Measurements from ENCODE around the gene MAD1L1.

MAD1L1 gene

DNA sequence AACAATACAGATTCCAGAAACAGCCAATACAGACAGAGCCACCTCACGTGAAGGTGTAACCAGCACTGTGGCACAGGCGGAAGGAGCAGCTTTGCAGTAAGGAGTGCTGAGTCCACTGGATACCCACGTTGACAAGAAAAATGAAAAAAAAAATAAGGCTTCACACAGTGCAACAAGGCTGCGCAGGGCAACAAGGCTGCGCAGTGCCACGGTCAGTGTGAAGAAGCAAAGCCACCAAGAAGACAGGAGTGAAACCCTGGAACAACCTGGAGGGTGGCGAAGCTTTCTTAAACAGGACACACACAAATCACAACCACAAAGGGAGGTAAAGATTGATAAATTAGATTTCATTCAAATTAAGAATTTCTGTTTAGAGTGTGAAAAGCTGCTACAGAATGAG lies 204.0 kb downstream of the MAD1L1 start:
- H3K27me3 ChIP-seq (ENCODE audit: low read depth): no peaks in the 10 kb centered on the region
- no peak for DNase-seq (ENCODE audit: low spot score in 2 of 2)
- H3K4me3 ChIP-seq: no peak overlapping the region
- in situ Hi-C loops (cut with MboI; ENCODE audit: low sequenced_read_pairs): no loop called here
- H3K36me3 ChIP-seq (replicated peaks): no peaks in the 10 kb centered on the region
- H3K4me1 ChIP-seq: no peaks in the 10 kb centered on the region
- H3K9me3 ChIP-seq: peaks cover 5% of the 10 kb centered on the region; the same call in 1 of the 2 replicates

DNA sequence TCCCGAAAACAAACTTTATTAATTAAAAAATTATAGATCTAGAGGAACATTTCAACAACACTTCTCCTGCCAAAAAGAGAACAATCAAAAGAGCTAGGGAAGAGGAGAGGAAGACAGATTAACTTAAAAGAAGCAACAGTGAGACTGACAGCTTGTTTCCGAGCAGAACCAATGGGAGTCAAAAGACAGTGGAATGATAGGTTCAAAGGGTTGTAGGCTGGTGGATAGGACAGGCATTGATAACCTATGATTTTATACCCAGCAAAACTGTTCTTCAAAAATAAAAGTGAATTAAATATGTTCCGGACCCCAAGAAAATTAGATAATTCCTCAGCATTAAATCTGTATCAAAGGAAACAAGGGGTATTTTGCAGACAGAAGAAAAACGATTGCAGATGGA lies 207.6 kb downstream of the MAD1L1 start:
- Histone ChIP-seq H3K4me3 (no peak overlapping the region), H3K36me3 (replicated peaks) (no peaks in the 10 kb centered on the region), H3K4me1 (no peaks in the 10 kb centered on the region), H3K27me3 (ENCODE audit: low read depth) (no peaks in the 10 kb centered on the region), H3K9me3 (peaks cover 5% of the 10 kb centered on the region; the same call in 1 of the 2 replicates)
- in situ Hi-C loops (cut with MboI; ENCODE audit: low sequenced_read_pairs): no loop called here
- no peak for DNase-seq (ENCODE audit: low spot score in 2 of 2)

DNA sequence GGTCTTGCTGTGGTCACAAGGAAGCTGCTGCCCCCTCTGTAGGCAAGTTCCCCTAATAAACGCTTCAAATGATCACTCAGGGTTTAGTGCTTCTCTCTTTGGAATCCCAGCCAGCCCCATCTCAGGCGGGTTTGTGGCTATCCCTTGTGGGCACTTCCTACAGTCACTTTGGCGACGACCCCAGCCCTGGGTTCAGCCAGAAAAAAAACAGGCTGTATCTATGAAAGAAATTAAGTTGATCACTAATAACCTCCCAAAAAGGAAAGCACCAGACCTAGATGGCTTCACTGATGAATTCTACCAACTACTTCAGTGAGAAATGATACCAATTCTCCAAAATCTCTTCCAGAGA lies 208.2 kb downstream of the MAD1L1 start:
- Histone ChIP-seq H3K4me1 (no peaks in the 10 kb centered on the region), H3K9me3 (peaks cover 5% of the 10 kb centered on the region; the same call in 1 of the 2 replicates), H3K4me3 (no peak overlapping the region), H3K27me3 (ENCODE audit: low read depth) (no peaks in the 10 kb centered on the region), H3K36me3 (replicated peaks) (no peaks in the 10 kb centered on the region)
- no peak for DNase-seq (ENCODE audit: low spot score in 2 of 2)
- in situ Hi-C loops (cut with MboI; ENCODE audit: low sequenced_read_pairs): no loop called here

DNA sequence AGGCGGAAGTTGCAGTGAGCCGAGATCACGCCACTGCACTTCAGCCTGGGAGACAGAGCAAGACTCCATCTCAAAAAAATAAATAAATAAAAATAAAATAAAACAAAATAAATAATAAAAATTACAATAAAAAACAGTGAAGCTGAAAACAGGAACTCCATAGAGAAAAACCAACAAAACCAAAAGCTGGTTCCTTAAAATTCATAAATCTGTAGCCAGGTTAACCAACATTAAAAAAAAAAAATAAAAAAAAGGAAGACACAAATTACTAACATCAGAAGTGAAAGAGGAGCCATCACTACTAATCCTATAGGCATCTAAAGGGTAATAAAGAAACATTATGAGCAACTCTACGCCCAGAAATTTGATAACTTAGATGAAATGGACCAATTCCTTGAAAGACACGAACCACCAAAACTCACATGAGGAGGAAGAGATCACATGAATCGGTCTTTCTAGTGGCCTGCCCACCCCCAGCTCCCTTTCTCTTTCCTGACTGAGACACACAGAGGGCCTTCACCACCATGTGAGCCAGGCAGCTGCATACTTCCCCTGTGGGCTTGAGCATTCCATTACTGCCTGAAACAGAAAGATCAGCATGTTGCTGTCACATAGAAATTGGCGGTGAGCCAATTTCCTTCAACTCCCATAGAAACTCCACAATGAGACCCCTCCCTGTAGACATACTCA lies 208.7 kb downstream of the MAD1L1 start:
- no peaks in the 10 kb centered on the region for H3K4me1 ChIP-seq
- no peaks in the 10 kb centered on the region for H3K27me3 ChIP-seq (ENCODE audit: low read depth)
- H3K9me3 ChIP-seq: peaks cover 5% of the 10 kb centered on the region; the same call in 1 of the 2 replicates
- no peak for DNase-seq (ENCODE audit: low spot score in 2 of 2)
- H3K36me3 ChIP-seq (replicated peaks): no peaks in the 10 kb centered on the region
- no peak overlapping the region for H3K4me3 ChIP-seq
- in situ Hi-C loops (cut with MboI; ENCODE audit: low sequenced_read_pairs): no loop called here

GRCh38 chr7:2022737-2023250 lies 210.0 kb downstream of the MAD1L1 start:
- no peaks in the 10 kb centered on the region for H3K4me1 ChIP-seq
- no peak overlapping the region for H3K4me3 ChIP-seq
- in situ Hi-C loops (cut with MboI; ENCODE audit: low sequenced_read_pairs): no loop called here
- no peaks in the 10 kb centered on the region for H3K36me3 ChIP-seq (replicated peaks)
- no peak for DNase-seq (ENCODE audit: low spot score in 2 of 2)
- H3K27me3 ChIP-seq (ENCODE audit: low read depth): no peaks in the 10 kb centered on the region
- peaks cover 5% of the 10 kb centered on the region; the same call in 1 of the 2 replicates for H3K9me3 ChIP-seq

GRCh38 chr7:2022021-2022409 lies 210.7 kb downstream of the MAD1L1 start:
- Histone ChIP-seq H3K4me3 (no peak overlapping the region), H3K36me3 (replicated peaks) (no peaks in the 10 kb centered on the region), H3K9me3 (peaks cover 5% of the 10 kb centered on the region; the same call in 1 of the 2 replicates), H3K27me3 (ENCODE audit: low read depth) (no peaks in the 10 kb centered on the region), H3K4me1 (no peaks in the 10 kb centered on the region)
- DNase-seq (ENCODE audit: low spot score in 2 of 2): no peak
- in situ Hi-C loops (cut with MboI; ENCODE audit: low sequenced_read_pairs): no loop called here

GRCh38 chr7:2019711-2020511 lies 212.8 kb downstream of the MAD1L1 start:
- Histone ChIP-seq H3K27me3 (ENCODE audit: low read depth) (no peaks in the 10 kb centered on the region), H3K4me3 (no peak overlapping the region), H3K9me3 (0 out of 2 replicates have a peak, but pooled peaks cover 5% of the 10 kb centered on the region), H3K4me1 (no peaks in the 10 kb centered on the region), H3K36me3 (replicated peaks) (no peaks in the 10 kb centered on the region)
- in situ Hi-C loops (cut with MboI; ENCODE audit: low sequenced_read_pairs): no loop called here
- no peak for DNase-seq (ENCODE audit: low spot score in 2 of 2)

GRCh38 chr7:2019461-2019710 lies 213.4 kb downstream of the MAD1L1 start:
- H3K4me1 ChIP-seq: no peaks in the 10 kb centered on the region
- H3K4me3 ChIP-seq: no peak overlapping the region
- H3K9me3 ChIP-seq: 0 out of 2 replicates have a peak, but pooled peaks cover under 1% of the 10 kb centered on the region
- in situ Hi-C loops (cut with MboI; ENCODE audit: low sequenced_read_pairs): no loop called here
- H3K36me3 ChIP-seq (replicated peaks): no peaks in the 10 kb centered on the region
- no peak for DNase-seq (ENCODE audit: low spot score in 2 of 2)
- no peaks in the 10 kb centered on the region for H3K27me3 ChIP-seq (ENCODE audit: low read depth)

DNA sequence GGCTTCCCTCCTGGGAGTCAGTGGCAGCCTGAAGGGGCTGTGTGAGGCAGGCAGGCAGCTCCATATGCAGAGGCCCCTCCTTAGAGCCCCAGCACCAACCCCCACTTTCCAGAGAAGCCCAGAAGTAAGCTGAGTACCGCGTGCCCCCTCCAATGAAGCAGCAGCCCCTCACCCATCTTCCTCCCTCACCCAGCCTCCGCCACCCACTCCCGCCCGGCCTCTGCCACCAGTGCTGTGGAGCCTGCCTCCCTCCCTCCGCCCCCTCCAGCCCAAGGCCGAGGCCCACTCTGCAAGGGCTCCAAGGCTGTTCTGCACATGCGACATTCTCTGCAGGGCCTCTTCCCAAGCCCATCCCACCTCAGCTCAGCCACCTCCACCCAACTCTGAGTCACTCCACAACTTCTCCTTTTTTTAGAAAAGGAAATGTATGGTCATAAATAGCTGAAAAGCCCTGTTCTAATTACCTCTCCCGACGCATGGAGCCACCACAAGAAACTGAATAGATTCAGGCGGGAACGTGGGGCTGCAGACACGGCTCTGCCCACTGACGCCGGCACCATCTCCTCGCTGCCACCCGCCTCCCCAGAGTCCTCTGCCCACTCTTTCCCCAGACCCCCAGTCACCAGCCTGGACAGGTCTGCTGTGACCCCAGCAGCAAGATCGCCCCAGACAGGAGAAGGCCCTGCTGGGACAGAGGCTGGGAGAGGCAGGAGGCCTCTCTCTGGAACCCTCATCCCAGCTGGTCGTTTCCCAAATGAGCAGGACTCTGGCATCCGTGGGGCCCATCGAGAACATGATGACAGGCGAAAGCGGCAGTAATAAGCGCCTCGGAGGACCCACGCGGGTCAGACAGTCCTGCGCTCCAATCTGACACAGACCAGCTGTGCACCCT lies 213.9 kb downstream of the MAD1L1 start:
- no peaks in the 10 kb centered on the region for H3K4me1 ChIP-seq
- H3K4me3 ChIP-seq: no peak overlapping the region
- no peaks in the 10 kb centered on the region for H3K27me3 ChIP-seq (ENCODE audit: low read depth)
- H3K36me3 ChIP-seq (replicated peaks): no peaks in the 10 kb centered on the region
- in situ Hi-C loops (cut with MboI; ENCODE audit: low sequenced_read_pairs): no loop called here
- no peaks in the 10 kb centered on the region for H3K9me3 ChIP-seq
- no peak for DNase-seq (ENCODE audit: low spot score in 2 of 2)

GRCh38 chr7:2017914-2018568 lies 214.7 kb downstream of the MAD1L1 start:
- Histone ChIP-seq H3K9me3 (no peaks in the 10 kb centered on the region), H3K27me3 (ENCODE audit: low read depth) (no peaks in the 10 kb centered on the region), H3K36me3 (replicated peaks) (0 out of 2 replicates have a peak, but pooled peaks cover 3% of the 10 kb centered on the region), H3K4me1 (no peaks in the 10 kb centered on the region), H3K4me3 (no peak overlapping the region)
- in situ Hi-C loops (cut with MboI; ENCODE audit: low sequenced_read_pairs): no loop called here
- no peak for DNase-seq (ENCODE audit: low spot score in 2 of 2)

DNA sequence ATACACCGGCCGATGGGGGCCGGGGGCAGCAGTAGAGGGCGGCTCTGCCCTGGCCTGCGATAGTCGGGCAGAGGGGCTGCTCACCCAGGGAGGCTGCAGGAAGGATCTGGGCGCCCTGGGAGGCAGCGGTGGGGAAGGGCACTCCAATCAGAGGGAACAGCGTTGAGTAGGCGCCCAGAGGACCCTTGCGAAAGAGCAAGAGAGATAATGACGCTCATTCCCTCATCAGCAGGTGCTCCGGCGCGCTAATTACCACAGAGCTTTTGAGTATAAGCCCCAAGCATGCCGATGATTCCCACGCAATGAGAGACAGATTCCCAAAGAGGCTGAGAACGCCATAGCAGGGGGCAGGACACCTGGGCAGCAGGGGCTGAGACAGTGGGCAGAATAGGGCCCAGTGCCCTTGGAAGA lies 215.3 kb downstream of the MAD1L1 start:
- no peak for DNase-seq (ENCODE audit: low spot score in 2 of 2)
- Histone ChIP-seq H3K36me3 (replicated peaks) (0 out of 2 replicates have a peak, but pooled peaks cover 3% of the 10 kb centered on the region), H3K4me3 (no peak overlapping the region), H3K9me3 (no peaks in the 10 kb centered on the region), H3K4me1 (no peaks in the 10 kb centered on the region), H3K27me3 (ENCODE audit: low read depth) (no peaks in the 10 kb centered on the region)
- in situ Hi-C loops (cut with MboI; ENCODE audit: low sequenced_read_pairs): no loop called here

DNA sequence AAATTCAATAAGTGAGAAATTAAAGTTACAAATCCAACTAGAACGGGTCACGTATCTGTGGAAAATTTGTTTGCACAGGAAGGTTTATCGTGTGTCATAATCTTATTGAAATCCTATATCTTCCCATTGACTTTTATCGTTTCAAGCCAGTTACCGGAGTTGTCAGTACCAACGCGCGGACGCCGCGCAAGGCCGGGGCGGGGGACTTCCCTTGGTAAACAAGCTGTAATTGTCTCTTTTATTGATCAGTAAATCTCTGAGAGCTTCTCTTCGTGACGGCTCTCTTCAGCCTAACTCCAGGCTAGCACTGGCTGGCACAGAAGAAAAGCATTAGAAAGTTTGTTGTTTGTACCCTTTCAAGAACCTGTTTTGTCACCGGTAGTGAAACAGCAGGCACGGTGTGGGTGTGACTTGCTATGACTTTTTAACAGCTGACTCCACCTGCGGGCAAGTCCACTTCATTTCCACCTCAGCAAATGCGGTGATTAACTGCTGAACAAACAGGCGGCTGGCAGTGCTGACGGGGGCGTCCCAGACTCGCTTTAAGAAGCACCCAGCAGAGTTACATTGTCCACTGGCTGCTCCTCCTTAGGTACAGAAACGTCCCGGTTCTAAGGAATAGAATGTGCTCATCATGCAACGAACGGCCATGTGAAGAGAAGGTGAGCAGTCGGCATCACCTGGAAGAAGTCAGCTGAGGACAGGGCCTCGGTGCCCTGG lies 215.8 kb downstream of the MAD1L1 start:
- Histone ChIP-seq H3K4me3 (no peak overlapping the region), H3K27me3 (ENCODE audit: low read depth) (no peaks in the 10 kb centered on the region), H3K4me1 (no peaks in the 10 kb centered on the region), H3K9me3 (no peaks in the 10 kb centered on the region), H3K36me3 (replicated peaks) (0 out of 2 replicates have a peak, but pooled peaks cover 3% of the 10 kb centered on the region)
- in situ Hi-C loops (cut with MboI; ENCODE audit: low sequenced_read_pairs): no loop called here
- no peak for DNase-seq (ENCODE audit: low spot score in 2 of 2)
